ENCODE measurements around the gene SLC7A9. TPM values are rescaled to one million over a fixed set of nuclear protein-coding genes. Genes with fewer than 3 reads are reported as not detected.

The SLC7A9 gene
- polyA plus RNA-seq, 1 donor (not counting 4 experiments of a cell fraction or from before 2014, with no cell fraction given) = 0.20 TPM

DNA sequence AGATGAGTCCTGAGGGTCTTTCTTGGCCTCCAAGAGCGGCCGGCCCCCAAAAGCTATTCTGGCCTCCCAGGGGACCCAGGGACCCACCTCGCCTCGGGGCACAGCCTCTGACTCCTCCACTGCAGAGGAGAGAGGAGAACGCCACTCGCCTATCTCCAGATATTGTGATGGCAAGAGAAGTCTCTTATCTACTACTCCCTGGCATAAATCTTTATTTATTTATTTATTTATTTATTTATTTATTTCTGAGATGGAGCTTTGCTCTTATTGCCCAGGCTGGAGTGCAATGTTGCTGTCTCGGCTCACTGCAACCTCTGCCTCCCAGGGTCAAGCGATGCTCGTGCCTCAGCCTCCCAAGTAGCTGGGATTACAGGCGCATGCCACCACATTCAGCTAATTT is 11.0 kb downstream of the SLC7A9 start:
- no peak for FAIRE-seq
- H3K27ac ChIP-seq (ENCODE audit: control insufficient read depth, insufficient read depth, low read length) = no peak overlapping the region
- TF ChIP-seq, protein P1, sequence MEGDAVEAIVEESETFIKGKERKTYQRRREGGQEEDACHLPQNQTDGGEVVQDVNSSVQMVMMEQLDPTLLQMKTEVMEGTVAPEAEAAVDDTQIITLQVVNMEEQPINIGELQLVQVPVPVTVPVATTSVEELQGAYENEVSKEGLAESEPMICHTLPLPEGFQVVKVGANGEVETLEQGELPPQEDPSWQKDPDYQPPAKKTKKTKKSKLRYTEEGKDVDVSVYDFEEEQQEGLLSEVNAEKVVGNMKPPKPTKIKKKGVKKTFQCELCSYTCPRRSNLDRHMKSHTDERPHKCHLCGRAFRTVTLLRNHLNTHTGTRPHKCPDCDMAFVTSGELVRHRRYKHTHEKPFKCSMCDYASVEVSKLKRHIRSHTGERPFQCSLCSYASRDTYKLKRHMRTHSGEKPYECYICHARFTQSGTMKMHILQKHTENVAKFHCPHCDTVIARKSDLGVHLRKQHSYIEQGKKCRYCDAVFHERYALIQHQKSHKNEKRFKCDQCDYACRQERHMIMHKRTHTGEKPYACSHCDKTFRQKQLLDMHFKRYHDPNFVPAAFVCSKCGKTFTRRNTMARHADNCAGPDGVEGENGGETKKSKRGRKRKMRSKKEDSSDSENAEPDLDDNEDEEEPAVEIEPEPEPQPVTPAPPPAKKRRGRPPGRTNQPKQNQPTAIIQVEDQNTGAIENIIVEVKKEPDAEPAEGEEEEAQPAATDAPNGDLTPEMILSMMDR (optimal IDR thresholded peaks at IDR 0.05 in 1 of 3, IDR thresholded peaks at IDR 0.05 in 1 of 3, conservative IDR thresholded peaks at IDR 0.05 in 1 of 3; ENCODE audit: extremely low read depth in 1 of 3, insufficient read depth in 2 of 3, low read length in 3 of 3) = no peak
- no peak for TF ChIP-seq EZH2 (IDR thresholded peaks at IDR 0.05; ENCODE audit: low read length)
- dilution Hi-C loops (cut with MboI; ENCODE audit: extremely low pct_ligation_motif_present, low sequenced_read_pairs) = no loop called here
- H3K4me1 ChIP-seq (ENCODE audit: control insufficient read depth, extremely low read depth, insufficient read depth, low read length) = no peaks in the 10 kb centered on the region
- no peaks in the 10 kb centered on the region for H3K79me2 ChIP-seq (ENCODE audit: control insufficient read depth, insufficient read depth, low read length)
- H2AFZ ChIP-seq (ENCODE audit: control insufficient read depth, low read length) = no peak overlapping the region
- no peaks in the 10 kb centered on the region for H3K9me1 ChIP-seq (ENCODE audit: control insufficient read depth, extremely low read depth, insufficient read depth, low read length)
- DNase-seq (ENCODE audit: low read depth, low spot score) = no peak
- no peak overlapping the region for H3K4me2 ChIP-seq (ENCODE audit: control insufficient read depth, extremely low read depth, insufficient read depth, low read depth, low read length)
- no peaks in the 10 kb centered on the region for H3K9me3 ChIP-seq (ENCODE audit: control insufficient read depth, low read depth, low read length)
- H3K4me3 ChIP-seq (ENCODE audit: control insufficient read depth in 2 of 3, extremely low read depth in 1 of 3, insufficient read depth in 2 of 3, low read depth in 1 of 3, low read length in 3 of 3) = no peak overlapping the region
- H3K9ac ChIP-seq (ENCODE audit: control insufficient read depth, extremely low read depth, insufficient read depth, low read length) = no peak overlapping the region
- H3K36me3 ChIP-seq (ENCODE audit: control insufficient read depth in 2 of 2, extremely low read depth in 1 of 2, insufficient read depth in 2 of 2, low read length in 2 of 2) = no peaks in the 10 kb centered on the region
- no peaks in the 10 kb centered on the region for H4K20me1 ChIP-seq (ENCODE audit: control insufficient read depth, extremely low read depth, insufficient read depth, low read length)
- H3K27me3 ChIP-seq (ENCODE audit: control insufficient read depth, extremely low read depth, insufficient read depth, low read length) = no peaks in the 10 kb centered on the region

DNA sequence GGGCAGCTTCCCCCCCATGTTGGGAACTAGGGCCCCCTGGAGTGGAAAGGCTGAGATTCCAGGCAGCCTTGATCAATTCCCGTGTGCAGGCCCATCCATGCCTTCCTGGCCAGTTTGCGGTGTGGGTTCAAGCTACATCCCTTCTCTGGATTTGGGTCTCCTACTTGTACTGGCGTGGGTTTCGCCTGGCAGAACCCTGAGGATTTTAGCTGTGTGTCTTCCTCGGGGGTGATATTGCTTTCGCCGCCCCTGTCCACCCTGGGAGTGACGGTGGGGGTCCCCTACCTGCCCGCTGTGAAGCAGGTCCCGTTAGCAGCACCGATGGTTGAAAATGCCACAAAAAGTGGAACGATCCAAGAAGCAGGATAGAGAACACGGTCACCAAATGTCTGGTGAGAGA is 11.4 kb downstream of the SLC7A9 start:
- H3K4me2 ChIP-seq (ENCODE audit: control insufficient read depth, extremely low read depth, insufficient read depth, low read depth, low read length) = no peak overlapping the region
- FAIRE-seq (no peak), DNase-seq (ENCODE audit: low read depth, low spot score) (no peak)
- H3K27me3 ChIP-seq (ENCODE audit: control insufficient read depth, extremely low read depth, insufficient read depth, low read length) = no peaks in the 10 kb centered on the region
- H3K9me1 ChIP-seq (ENCODE audit: control insufficient read depth, extremely low read depth, insufficient read depth, low read length) = no peaks in the 10 kb centered on the region
- H3K9ac ChIP-seq (ENCODE audit: control insufficient read depth, extremely low read depth, insufficient read depth, low read length) = no peak overlapping the region
- no peaks in the 10 kb centered on the region for H3K79me2 ChIP-seq (ENCODE audit: control insufficient read depth, insufficient read depth, low read length)
- no peak overlapping the region for H3K27ac ChIP-seq (ENCODE audit: control insufficient read depth, insufficient read depth, low read length)
- no peak overlapping the region for H2AFZ ChIP-seq (ENCODE audit: control insufficient read depth, low read length)
- no peaks in the 10 kb centered on the region for H4K20me1 ChIP-seq (ENCODE audit: control insufficient read depth, extremely low read depth, insufficient read depth, low read length)
- dilution Hi-C loops (cut with MboI; ENCODE audit: extremely low pct_ligation_motif_present, low sequenced_read_pairs) = no loop called here
- H3K9me3 ChIP-seq (ENCODE audit: control insufficient read depth, low read depth, low read length) = no peaks in the 10 kb centered on the region
- H3K36me3 ChIP-seq (ENCODE audit: control insufficient read depth in 2 of 2, extremely low read depth in 1 of 2, insufficient read depth in 2 of 2, low read length in 2 of 2) = no peaks in the 10 kb centered on the region
- no peak overlapping the region for H3K4me3 ChIP-seq (ENCODE audit: control insufficient read depth in 2 of 3, extremely low read depth in 1 of 3, insufficient read depth in 2 of 3, low read depth in 1 of 3, low read length in 3 of 3)
- TF ChIP-seq, protein P1 (optimal IDR thresholded peaks at IDR 0.05 in 1 of 3, IDR thresholded peaks at IDR 0.05 in 1 of 3, conservative IDR thresholded peaks at IDR 0.05 in 1 of 3; ENCODE audit: extremely low read depth in 1 of 3, insufficient read depth in 2 of 3, low read length in 3 of 3) = no peak
- TF ChIP-seq EZH2 (IDR thresholded peaks at IDR 0.05; ENCODE audit: low read length) = no peak
- H3K4me1 ChIP-seq (ENCODE audit: control insufficient read depth, extremely low read depth, insufficient read depth, low read length) = no peaks in the 10 kb centered on the region

Measured in keratinocyte (primary cell).